ENCODE results near the gene PIGO. TPM values are rescaled to one million over a fixed set of nuclear protein-coding genes. Genes with fewer than 3 reads are reported as not detected.

Gene PIGO
- total and polyA plus RNA-seq, 2 of the 8 experiments (the other 6 are each of a cell fraction or from before 2014, with no cell fraction given): 20.5 to 31.3 TPM

- TF ChIP-seq CHD7 (IDR thresholded peaks at IDR 0.05; ENCODE audit: insufficient replicate concordance, low read length) (no peak), EZH2 (IDR thresholded peaks at IDR 0.05; ENCODE audit: low read depth, low read length, severe bottlenecking) (no peak)
Observed at GRCh38 chr9:35136866-35137265, 40.5 kb upstream of the PIGO start (continued).
